Measurements from ENCODE around the gene ITGA1.

DNA sequence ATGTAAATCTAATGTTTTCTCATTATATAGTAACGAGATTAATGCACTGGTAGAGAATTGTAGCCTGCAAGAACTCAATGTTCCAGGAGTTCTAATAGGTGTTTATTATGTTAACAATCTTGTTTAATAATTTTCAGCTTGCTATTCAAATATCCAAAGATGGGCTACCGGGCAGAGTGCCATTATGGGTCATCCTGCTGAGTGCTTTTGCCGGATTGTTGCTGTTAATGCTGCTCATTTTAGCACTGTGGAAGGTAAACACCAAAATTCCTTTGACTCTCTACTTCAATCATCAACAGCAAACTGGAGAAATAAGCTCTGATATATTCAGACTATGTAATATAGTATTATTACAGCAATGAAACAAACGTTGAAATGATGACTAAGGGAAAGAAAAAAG lies 159.5 kb downstream of the ITGA1 start:
- TF ChIP-seq, protein P1, sequence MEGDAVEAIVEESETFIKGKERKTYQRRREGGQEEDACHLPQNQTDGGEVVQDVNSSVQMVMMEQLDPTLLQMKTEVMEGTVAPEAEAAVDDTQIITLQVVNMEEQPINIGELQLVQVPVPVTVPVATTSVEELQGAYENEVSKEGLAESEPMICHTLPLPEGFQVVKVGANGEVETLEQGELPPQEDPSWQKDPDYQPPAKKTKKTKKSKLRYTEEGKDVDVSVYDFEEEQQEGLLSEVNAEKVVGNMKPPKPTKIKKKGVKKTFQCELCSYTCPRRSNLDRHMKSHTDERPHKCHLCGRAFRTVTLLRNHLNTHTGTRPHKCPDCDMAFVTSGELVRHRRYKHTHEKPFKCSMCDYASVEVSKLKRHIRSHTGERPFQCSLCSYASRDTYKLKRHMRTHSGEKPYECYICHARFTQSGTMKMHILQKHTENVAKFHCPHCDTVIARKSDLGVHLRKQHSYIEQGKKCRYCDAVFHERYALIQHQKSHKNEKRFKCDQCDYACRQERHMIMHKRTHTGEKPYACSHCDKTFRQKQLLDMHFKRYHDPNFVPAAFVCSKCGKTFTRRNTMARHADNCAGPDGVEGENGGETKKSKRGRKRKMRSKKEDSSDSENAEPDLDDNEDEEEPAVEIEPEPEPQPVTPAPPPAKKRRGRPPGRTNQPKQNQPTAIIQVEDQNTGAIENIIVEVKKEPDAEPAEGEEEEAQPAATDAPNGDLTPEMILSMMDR (IDR thresholded peaks at IDR 0.05): no peak
- TF ChIP-seq POLR2A (IDR thresholded peaks at IDR 0.05): no peak
